Lung (tissue), 12 donors: Measurements from ENCODE around the gene FLNC. TPM values are rescaled to one million over a fixed set of nuclear protein-coding genes. Genes with fewer than 3 reads are reported as not detected.
A peak's percentile ranks its signal among the peaks of the same experiment; 100 is the strongest.

ENCODE experiments used
- ATAC-seq: fragments of 200-7000 bp; cut with Tn5 transposase; one replicate; pipeline ENCODE4 v1.9.1; 2020; ENCODE audit warnings: moderate number of reproducible peaks; ENCODE audit not compliant: insufficient read depth, low FRiP score
- DNase-seq, 3 donors: peaks; one replicate each; pipeline ENCODE4 v3.0.0-alpha.2; 2013 to 2017
- H3K27ac ChIP-seq, 2 donors: one replicate each; pipeline ENCODE4 v1.5.1; 2013; ENCODE audit warnings: mild to moderate bottlenecking in 2 of 2, moderate library complexity in 2 of 2, control low read depth in 1 of 2, inconsistent platforms in 1 of 2, low read depth in 1 of 2, low read length in 1 of 2
- H3K27me3 ChIP-seq, 3 donors: one replicate each; pipeline ENCODE4 v1.5.1; 2013; ENCODE audit warnings: low read length in 2 of 3; ENCODE audit not compliant: control insufficient read depth in 3 of 3, insufficient read depth in 3 of 3
- H3K36me3 ChIP-seq, 4 donors: one replicate each; pipeline ENCODE4 v1.5.1; 2013; ENCODE audit warnings: low read length in 4 of 4, mild to moderate bottlenecking in 1 of 4, moderate library complexity in 1 of 4; ENCODE audit not compliant: control insufficient read depth in 4 of 4, insufficient read depth in 4 of 4
- H3K4me1 ChIP-seq, 5 donors: one replicate each; pipeline ENCODE4 v1.5.1; 2013; ENCODE audit warnings: low read length in 5 of 5, mild to moderate bottlenecking in 2 of 5, moderate library complexity in 1 of 5; ENCODE audit not compliant: control insufficient read depth in 5 of 5, insufficient read depth in 5 of 5
- H3K4me3 ChIP-seq: one replicate; pipeline ENCODE4 v1.5.1; 2013; ENCODE audit warnings: mild to moderate bottlenecking, control low read depth, moderate library complexity
- H3K9ac ChIP-seq, 2 donors: one replicate each; pipeline ENCODE4 v1.5.1; 2013; ENCODE audit warnings: low read length in 2 of 2, control low read depth in 1 of 2; ENCODE audit not compliant: insufficient read depth in 1 of 2
- H3K9me3 ChIP-seq, 4 donors: one replicate each; pipeline ENCODE4 v1.5.1; 2013; ENCODE audit warnings: low read length in 3 of 4, mild to moderate bottlenecking in 1 of 4, moderate library complexity in 1 of 4; ENCODE audit not compliant: control insufficient read depth in 4 of 4, insufficient read depth in 3 of 4
- WGBS, 2 donors: extraction: QIAGEN DNeasy Blood & Tissue Kit; methylation state at CpG; one replicate each; pipeline ENCODE4 v1.1.7; 2013; 5-methylcytosine and 5-hydroxymethylcytosine counted together
- polyA plus RNA-seq, 2 donors: library from polyadenylated mRNA; stranded (reverse); fragments of 200-250 nt; gene quantifications; one replicate each; pipeline ENCODE4 v1.2.1, GENCODE V29; 2013
- total RNA-seq, 2 donors: library from RNA; depleted of rRNA in 1 of 2; stranded (reverse); fragments of >200 nt in 1 of 2; gene quantifications; one replicate each; pipeline ENCODE4 v1.2.1, GENCODE V29; 2014 to 2021
- TF ChIP-seq, protein P1 (sequence below): IDR thresholded peaks from 2 replicates; pipeline ENCODE4 v1.5.1; 2012; ENCODE audit warnings: mild to moderate bottlenecking; ENCODE audit errors: control extremely low read depth, extremely low read depth
- donor health status: control.
- donor health status: control.
- donor health status: Bipolar disorder and iron deficiency.
- donor health status: healthy.
- donor health status: DM: yes; HTN: yes; CAD: no.

FLNC gene
- total and polyA plus RNA-seq, 4 donors, result 2.0 to 24.2 (median 7.7) TPM

DNA sequence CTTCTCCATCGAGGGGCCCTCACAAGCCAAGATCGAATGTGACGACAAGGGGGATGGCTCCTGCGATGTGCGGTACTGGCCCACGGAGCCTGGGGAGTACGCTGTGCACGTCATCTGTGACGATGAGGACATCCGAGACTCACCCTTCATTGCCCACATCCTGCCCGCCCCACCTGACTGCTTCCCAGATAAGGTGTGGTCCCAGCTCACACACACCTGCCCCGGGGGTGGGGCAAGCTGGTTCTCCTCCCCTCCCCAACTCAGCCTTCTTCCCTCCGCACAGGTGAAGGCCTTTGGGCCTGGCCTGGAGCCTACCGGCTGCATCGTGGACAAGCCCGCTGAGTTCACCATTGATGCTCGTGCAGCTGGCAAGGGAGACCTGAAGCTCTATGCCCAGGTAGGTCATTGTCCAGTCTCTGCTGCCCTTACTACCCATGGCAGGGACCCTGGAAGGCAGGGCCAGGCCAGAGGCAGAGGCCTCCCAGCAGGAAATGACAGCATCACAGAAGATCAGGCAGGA, 11.0 kb downstream of the FLNC start:
- DNase-seq (no peak), ATAC-seq (no peak)
- peaks cover 0 to 2% (median 0%) of the 10 kb centered on the region in 5 donors for H3K4me1 ChIP-seq
- TF ChIP-seq, protein P1, sequence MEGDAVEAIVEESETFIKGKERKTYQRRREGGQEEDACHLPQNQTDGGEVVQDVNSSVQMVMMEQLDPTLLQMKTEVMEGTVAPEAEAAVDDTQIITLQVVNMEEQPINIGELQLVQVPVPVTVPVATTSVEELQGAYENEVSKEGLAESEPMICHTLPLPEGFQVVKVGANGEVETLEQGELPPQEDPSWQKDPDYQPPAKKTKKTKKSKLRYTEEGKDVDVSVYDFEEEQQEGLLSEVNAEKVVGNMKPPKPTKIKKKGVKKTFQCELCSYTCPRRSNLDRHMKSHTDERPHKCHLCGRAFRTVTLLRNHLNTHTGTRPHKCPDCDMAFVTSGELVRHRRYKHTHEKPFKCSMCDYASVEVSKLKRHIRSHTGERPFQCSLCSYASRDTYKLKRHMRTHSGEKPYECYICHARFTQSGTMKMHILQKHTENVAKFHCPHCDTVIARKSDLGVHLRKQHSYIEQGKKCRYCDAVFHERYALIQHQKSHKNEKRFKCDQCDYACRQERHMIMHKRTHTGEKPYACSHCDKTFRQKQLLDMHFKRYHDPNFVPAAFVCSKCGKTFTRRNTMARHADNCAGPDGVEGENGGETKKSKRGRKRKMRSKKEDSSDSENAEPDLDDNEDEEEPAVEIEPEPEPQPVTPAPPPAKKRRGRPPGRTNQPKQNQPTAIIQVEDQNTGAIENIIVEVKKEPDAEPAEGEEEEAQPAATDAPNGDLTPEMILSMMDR, result no peak
- H3K36me3 ChIP-seq, result peaks cover 0 to 19% (median 12%) of the 10 kb centered on the region in 4 donors
- H3K27me3 ChIP-seq, result no peaks in the 10 kb centered on the region
- 86 to 91% methylated on average over 17 of the region's 17 CpGs for WGBS, 2 donors
- no peak overlapping the region for H3K9ac ChIP-seq
- no peak overlapping the region for H3K4me3 ChIP-seq
- no peak overlapping the region for H3K27ac ChIP-seq
- no peaks in the 10 kb centered on the region for H3K9me3 ChIP-seq

DNA sequence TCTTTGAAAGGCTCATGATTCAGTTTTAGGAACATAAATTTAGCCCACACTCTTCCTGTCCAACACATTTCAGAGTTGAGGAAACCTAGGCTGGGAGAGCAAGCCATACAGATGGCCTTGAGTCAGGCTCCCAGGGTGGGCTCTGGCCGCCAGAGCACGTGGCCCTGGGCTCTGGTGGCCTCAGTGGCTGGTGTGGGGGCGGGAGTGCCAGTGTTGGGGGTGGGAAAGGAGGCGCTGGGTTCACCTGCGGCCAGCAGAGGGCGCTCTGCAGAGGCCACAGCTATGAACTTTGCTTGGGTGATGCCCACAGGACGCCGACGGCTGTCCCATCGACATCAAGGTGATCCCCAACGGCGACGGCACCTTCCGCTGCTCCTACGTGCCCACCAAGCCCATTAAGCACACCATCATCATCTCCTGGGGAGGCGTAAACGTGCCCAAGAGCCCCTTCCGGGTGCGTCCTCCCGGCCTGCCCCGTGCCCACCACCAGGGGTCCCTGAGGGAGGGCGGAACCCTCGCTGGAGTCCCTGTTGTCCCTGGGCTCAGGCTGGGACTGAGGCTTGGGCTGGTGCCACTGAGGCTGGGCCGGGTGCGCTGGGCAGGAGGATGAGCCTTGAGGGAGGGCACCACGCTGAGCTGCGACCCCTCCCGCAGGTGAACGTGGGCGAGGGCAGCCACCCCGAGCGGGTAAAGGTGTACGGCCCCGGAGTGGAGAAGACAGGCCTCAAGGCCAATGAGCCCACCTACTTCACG, 11.9 kb downstream of the FLNC start:
- TF ChIP-seq, protein P1, result no peak
- no peak overlapping the region for H3K9ac ChIP-seq
- DNase-seq (peak; percentile 12 to 34 (median 15)), ATAC-seq (no peak)
- H3K27ac ChIP-seq, result no peak overlapping the region
- H3K4me1 ChIP-seq, result no peaks in the 10 kb centered on the region
- no peaks in the 10 kb centered on the region for H3K27me3 ChIP-seq
- H3K36me3 ChIP-seq, result peaks cover 0 to 19% (median 12%) of the 10 kb centered on the region in 4 donors
- WGBS, 2 donors, result 50 to 61% methylated on average over 24 to 35 of the region's 35 CpGs
- H3K9me3 ChIP-seq, result no peaks in the 10 kb centered on the region
- H3K4me3 ChIP-seq, result no peak overlapping the region

DNA sequence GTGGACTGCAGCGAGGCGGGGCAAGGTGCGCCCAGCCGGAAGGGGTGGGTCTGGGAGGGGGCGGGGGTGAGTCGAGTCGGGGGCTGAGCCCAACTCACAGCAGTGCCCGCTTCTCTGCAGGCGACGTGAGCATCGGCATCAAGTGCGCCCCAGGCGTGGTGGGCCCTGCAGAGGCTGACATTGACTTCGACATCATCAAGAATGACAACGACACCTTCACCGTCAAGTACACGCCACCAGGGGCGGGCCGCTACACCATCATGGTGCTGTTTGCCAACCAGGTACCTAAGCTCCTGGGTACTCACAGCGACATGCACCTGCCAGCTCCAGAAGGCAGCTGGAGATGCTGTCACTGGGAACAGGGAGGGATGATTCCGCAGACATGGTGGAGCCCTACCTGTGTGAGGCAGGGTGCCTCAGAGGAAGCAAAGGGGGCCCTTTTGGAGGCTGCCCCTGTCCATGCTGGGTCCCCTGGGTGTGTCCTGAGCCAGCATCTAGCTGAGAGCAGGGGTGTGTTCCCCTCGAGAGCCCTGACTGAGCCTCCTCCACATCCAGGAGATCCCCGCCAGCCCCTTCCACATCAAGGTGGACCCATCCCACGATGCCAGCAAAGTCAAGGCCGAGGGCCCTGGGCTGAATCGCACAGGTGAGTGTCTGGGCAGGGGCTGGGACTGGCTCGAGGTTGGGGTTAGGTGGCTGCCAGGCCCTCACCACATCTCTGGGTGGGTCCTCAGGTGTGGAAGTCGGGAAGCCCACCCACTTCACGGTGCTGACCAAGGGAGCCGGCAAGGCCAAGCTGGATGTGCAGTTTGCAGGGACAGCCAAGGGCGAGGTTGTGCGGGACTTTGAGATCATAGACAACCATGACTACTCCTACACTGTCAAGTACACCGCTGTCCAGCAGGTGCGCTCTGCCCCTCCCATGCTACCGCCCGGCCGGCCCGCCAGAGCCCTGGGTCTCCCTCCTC, 12.8 kb downstream of the FLNC start:
- Histone ChIP-seq H3K9ac (no peak overlapping the region), H3K27me3 (no peaks in the 10 kb centered on the region), H3K4me1 (no peaks in the 10 kb centered on the region), H3K9me3 (no peaks in the 10 kb centered on the region), H3K27ac (no peak overlapping the region), H3K4me3 (no peak overlapping the region), H3K36me3 (peaks cover 0 to 18% (median 8%) of the 10 kb centered on the region in 4 donors)
- no peak for ATAC-seq
- TF ChIP-seq, protein P1, result no peak
- WGBS, 2 donors, result 95% methylated on average over 38 of the region's 38 CpGs
- DNase-seq, result no peak
